GM18520 (cell line): ENCODE results near the gene WDR7.
A peak's percentile ranks its signal among the peaks of the same experiment; 100 is the strongest.

Source experiments
- ATAC-seq: cut with Tn5 transposase; IDR thresholded peaks from one replicate; pipeline ENCODE4 v1.9.1; 2021; ENCODE audit not compliant: unreplicated experiment

The WDR7 gene

DNA sequence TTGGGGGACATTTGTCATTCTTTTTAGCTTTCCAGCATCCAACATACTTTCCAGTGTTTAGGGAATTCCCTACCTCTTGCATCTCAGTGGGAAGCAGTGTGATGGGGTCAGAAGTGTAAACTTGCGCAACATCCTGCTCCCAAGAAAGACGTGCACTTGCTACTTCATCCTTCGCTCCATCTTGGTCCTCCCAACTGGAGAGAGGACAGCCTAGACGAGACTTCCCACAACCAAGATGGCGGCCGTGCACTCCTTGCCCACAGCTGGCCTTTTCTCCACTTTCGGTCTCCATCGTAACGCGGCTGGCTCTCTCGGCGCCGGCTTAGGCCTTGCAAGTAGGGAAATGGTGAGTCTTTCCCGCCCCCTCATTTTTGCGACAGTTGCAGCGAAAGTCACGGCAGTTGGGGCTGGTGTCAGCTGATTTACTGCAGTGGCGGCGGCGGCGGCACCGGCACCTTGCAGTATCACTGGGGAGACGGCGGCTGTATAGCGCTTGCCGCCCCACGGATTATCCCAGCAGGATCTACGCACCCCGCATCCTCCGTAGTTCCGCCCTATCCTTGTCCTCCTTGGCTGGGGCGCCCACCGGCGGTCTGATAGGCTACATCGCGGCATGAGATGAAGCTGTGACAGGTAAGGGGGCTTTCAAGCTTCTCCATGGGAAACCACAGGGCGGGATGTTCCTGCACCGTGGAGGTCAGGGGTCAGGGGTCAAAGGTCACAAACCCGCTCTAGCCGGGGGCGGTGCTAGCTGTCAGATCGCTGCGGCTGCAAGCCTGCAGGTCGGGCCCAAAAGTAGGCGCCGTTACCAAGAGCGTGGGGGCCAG lies at the start of gene WDR7:
TSS of gene WDR7 (plus strand) at position 416 of the 827 bp plus-strand sequence. CDS start 21,157 bp downstream, outside the sequence.
- peak; percentile 95 for ATAC-seq

GRCh38 chr18:56606618-56607017 lies 44.5 kb upstream of the WDR7 start:
- ATAC-seq: no peak

DNA sequence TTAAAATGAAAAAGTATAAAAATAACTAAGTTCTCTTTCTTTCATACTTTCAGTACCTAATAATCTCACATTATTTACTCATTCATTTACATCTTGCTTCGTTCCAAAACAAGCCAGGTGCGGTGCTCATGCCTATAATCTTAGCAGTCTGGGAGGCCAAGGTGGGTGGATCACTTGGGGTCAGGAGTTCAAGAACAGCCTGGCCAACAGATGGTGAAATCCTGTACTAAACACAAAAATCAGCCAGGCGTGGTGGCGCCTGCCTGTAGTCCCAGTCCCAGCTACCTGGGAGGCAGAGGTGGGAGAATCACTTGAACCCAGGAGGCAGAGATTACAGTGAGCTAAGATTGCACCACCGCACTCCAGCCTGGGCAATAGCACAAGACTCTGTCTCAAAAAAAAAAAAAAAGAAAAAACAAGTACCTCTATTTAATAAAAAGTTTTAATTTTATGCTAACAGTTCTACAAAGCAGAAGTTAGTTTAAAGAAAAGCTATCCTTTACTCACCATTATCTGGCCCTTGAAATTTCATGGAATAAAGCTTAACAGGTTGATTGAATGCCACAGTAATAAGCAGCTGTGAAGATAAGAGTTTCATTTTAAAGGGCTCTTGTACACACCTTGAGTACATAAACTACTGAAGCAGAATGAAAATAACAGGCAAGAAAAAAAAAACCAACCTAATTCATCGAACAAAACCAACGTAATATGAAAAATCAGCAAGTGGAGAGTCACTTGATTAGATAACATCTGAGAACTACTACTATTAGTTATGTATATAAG lies 35.2 kb upstream of the WDR7 start:
- no peak for ATAC-seq

- no peak for ATAC-seq
These were observed 23.2 kb upstream of the WDR7 start for GRCh38 chr18:56627991-56628390.

- ATAC-seq: no peak
These were observed 18.8 kb upstream of the WDR7 start for GRCh38 chr18:56632070-56633022.

GRCh38 chr18:56635007-56635406 lies 16.2 kb upstream of the WDR7 start:
- ATAC-seq: no peak

DNA sequence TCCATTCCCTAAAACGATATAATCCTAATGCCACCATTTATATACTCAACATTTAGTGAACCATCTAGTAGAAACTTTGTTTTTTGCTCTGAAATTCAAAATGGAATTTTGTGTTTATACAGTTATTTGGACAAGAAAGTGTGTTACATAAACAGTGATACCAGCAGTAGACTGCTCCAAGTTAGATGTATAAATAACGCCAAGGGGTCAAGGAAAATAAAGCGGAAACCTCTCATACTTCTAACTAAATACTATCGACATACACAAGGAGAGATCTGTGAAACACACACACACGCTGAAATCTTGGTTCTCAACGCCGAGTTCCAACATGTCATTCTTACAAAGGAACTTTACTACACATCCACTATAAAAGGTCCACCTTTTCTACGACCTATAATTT lies 14.0 kb upstream of the WDR7 start:
- ATAC-seq: no peak

GRCh38 chr18:56637711-56638231 lies 13.4 kb upstream of the WDR7 start:
- no peak for ATAC-seq

DNA sequence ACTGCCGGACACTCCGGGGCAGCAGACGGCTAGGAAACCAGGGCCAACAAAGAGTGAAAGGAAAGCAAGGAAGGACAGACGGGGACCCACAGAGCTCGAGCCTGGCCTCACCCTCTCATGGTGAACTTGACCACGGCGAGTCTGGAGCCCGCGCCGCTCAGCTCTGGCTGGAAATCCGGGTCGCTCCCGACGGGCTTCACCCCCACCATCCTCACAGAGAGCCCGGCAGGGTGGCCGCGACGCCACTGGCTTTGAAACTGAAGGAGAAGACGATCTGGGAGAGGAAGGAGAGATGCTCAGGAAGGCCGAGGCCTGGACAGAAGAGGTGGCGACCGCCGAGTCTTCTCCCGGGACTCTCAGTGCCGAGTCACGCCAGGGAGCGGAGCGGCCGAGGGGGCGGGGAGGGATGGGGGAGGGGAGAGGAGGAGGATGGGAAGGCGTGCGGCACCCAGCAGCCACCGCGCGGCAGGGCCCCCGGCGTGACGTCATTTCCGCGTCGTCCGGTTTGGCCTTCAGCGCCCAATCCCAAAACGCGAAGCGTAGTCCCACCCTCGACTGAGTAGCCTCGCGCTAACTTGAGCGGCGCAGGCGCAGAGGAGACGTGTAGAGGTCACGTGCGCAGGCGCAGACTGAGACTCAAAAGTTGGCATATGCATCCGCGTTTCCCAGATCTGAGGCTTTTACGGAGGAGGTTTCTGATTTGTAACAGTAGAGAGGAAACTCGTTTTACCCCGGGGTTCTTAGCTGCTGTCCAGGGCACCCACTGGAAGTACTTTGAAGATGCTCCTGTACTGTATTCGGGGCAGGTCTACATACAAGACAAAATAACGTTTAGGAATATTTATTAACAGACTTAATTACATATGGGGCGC lies 12.7 kb upstream of the WDR7 start, which contains the start of gene TXNL1:
TSS of gene TXNL1 (minus strand) at position 361 of the 872 bp plus-strand sequence. CDS start at position 209, 152 bp downstream.
- peak; percentile 92 for ATAC-seq

DNA sequence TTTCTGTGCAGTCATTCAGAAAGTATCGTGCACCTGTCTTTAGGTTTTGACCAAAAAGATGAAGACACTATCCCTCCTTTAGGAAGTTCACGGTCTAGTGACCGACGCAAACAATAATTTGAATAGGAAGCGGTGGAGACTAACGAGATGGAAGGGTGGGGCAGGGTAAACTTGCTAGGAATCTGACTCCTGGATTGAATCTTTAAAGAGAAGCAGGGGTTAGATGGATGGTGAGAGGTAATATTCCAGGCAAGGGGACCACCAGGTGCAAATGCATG lies 12.1 kb upstream of the WDR7 start:
- no peak for ATAC-seq

DNA sequence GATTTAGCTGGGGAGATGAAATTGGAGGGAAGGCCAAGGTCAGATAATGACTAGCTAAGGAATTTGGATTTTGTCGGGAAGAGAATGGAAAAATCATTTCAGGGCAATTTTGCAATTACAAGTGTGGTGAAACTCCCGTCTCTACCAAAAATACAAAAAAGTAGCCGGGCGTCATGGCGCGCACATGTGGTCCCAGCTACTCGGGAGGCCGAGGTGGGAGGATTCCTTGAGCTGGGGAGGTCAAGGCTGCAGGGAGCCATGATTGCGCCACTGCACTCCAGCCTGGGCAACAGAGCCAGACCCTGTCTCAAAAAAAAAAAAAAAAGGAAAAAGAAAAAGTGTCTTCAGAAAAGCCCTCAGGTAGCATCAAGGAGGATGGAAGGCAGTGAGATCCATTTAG lies 11.6 kb upstream of the WDR7 start:
- no peak for ATAC-seq

- no peak for ATAC-seq
These were observed 9.3 kb upstream of the WDR7 start for GRCh38 chr18:56641714-56642337.

DNA sequence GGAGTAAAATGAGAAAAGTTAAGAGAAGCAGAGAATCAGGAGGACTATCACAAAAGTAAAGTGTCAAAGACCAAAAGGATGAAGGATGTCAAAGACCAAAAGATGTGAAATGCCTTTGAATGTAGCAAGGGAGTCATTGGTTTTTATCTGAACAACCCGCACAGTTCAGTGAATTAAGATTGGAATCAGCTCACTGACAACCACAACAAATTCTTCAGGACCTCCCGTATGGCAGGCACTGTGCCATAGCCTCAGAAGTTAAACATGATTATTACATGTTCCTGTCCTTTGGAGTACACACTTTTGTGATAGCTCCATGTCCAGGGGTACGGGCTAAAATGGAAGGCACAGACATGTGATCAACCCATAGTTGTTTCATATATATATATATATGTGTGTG lies 7.8 kb upstream of the WDR7 start:
- ATAC-seq: no peak

DNA sequence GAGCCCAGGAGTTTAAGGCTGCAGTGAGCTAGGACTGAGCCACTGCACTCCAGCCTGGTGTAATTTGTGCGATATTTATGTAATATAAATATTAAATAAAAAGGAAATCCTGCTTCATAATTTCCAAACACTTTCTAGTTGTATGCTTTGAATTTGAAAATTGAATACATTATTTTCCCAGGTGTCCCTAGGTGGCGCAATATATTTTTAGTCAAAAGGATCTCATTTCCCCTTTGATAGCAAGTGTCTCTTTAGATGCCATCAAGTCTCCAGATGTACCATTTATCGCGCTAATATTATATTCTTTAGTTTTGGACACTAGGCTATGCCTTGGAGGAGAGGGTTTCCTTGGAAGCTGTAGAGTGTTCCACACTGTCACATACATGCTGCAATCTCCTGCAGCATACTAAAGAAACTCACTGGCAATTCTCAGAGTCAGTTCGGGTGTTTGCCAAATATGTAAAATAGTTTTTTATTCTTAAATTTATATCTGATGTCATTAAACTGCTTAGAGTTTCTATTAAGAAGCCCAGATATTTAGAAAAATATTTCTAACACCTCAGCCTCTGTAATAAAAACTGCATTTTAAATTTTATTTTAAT lies 5.6 kb upstream of the WDR7 start:
- no peak for ATAC-seq

DNA sequence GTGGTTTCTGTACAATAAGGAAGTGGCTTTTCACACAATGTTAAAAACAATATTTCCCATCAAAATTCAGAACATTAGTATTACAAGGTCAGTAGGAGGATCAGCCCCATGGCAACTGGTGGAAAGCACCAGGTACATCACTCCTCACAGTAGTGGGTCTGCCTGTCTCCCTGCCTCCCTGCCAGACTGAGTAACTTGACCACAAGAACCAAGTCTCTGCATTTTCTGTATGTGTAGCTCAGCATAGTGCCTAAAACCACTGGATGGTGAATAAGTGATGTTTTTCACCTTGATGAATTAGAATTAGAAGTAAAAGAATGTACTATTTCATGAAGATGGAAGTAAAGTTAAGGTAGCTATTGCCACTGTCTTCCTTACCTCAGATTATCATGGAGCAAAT lies 4.1 kb upstream of the WDR7 start:
- ATAC-seq: no peak

GRCh38 chr18:56647951-56648893 lies 2.9 kb upstream of the WDR7 start:
- ATAC-seq: no peak

GRCh38 chr18:56649996-56650395 lies 1.2 kb upstream of the WDR7 start:
- ATAC-seq: no peak

GRCh38 chr18:56651771-56652092 lies 573 bp downstream of the WDR7 start:
- no peak for ATAC-seq
